NOMO-1 treated with DMSO at 0.1 percent for 48 hours (cell line): ENCODE results near the gene ANXA6.
"Not testable (repeated sequence)": the region's sequence is repeated elsewhere in the genome, so short reads cannot be mapped to it uniquely, and the experiment has no call there.

ENCODE experiments used
- DNase-seq: peaks from one replicate; lab custom pipeline; 2025; ENCODE audit not compliant: unreplicated experiment; lab: John Stamatoyannopoulos, UW

ANXA6 gene

GRCh38 chr5:151157426-151158286, at the start of gene ANXA6:
TSS of gene ANXA6 (minus strand) at chr5:151157779. CDS start at chr5:151147901, 9,878 bp downstream.
- DNase-seq, result peak; percentile 60

GRCh38 chr5:151205411-151205810, 47.8 kb upstream of the ANXA6 start:
- DNase-seq, result no peak

GRCh38 chr5:151204051-151204450, 46.5 kb upstream of the ANXA6 start:
- DNase-seq, result no peak

- no peak for DNase-seq
These were observed 45.0 kb upstream of the ANXA6 start for GRCh38 chr5:151202381-151203139.

- DNase-seq, result no peak
These were observed 43.5 kb upstream of the ANXA6 start for GRCh38 chr5:151200913-151201595.

GRCh38 chr5:151199581-151200185, 42.1 kb upstream of the ANXA6 start:
- no peak for DNase-seq

- DNase-seq, result no peak
These were observed 41.3 kb upstream of the ANXA6 start for GRCh38 chr5:151198861-151199260.

- DNase-seq, result not testable (repeated sequence)
These were observed 39.7 kb upstream of the ANXA6 start for GRCh38 chr5:151197291-151197600.

- DNase-seq, result no peak
These were observed 39.1 kb upstream of the ANXA6 start for GRCh38 chr5:151196556-151197290.

- DNase-seq, result peak; percentile 48
These were observed 38.0 kb upstream of the ANXA6 start for GRCh38 chr5:151195622-151196021.

- DNase-seq, result no peak
These were observed 35.0 kb upstream of the ANXA6 start for GRCh38 chr5:151192626-151193025.

GRCh38 chr5:151191661-151192060, 34.1 kb upstream of the ANXA6 start:
- DNase-seq, result no peak

GRCh38 chr5:151189151-151189550, 31.6 kb upstream of the ANXA6 start:
- no peak for DNase-seq

GRCh38 chr5:151186538-151186937, 29.0 kb upstream of the ANXA6 start:
- no peak for DNase-seq

- no peak for DNase-seq
These were observed 28.5 kb upstream of the ANXA6 start for GRCh38 chr5:151186052-151186451.

GRCh38 chr5:151184316-151185042, 26.9 kb upstream of the ANXA6 start:
- DNase-seq, result no peak

GRCh38 chr5:151183456-151184245, 26.1 kb upstream of the ANXA6 start:
- no peak for DNase-seq

- no peak for DNase-seq
These were observed 25.4 kb upstream of the ANXA6 start for GRCh38 chr5:151182976-151183375.

GRCh38 chr5:151182524-151182900, 24.9 kb upstream of the ANXA6 start:
- no peak for DNase-seq
